OCI-LY3 (cell line): ENCODE data around the gene NUP88.

Experiments used
- EZH2phosphoT487 ChIP-seq: fragments of 200-600 bp; shearing (Covaris generic); IDR thresholded peaks from 2 replicates; pipeline ENCODE4 v1.6.1; 2018; ENCODE audit warnings: antibody characterized with exemption, mixed run types, low read depth
- TF ChIP-seq, protein P1 (sequence below): fragments of 200-600, 300-600 bp; sonication (generic); IDR thresholded peaks from 2 replicates; pipeline ENCODE4 v1.5.1; 2014; ENCODE audit warnings: antibody characterized with exemption, low read length, low read depth

DNA sequence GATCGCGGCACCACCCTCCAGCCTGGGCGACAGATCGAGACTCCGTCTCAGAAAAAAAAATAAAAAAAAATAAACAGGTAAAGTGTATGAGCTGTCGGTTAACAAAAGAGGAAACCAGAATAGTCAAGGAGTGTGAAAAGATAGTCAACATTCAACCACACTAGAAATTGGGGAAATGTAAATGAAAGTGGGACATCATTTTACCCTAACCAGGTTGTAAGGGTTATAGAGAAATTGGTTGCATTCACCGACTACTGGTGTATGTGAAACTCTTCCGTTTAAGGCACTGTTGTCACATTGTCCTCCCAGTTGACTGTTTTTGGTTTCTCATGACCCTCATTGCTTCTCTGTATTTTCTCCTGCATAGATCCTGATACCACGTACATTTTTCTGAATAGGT lies 74.5 kb downstream of the NUP88 start:
- TF ChIP-seq, protein P1, sequence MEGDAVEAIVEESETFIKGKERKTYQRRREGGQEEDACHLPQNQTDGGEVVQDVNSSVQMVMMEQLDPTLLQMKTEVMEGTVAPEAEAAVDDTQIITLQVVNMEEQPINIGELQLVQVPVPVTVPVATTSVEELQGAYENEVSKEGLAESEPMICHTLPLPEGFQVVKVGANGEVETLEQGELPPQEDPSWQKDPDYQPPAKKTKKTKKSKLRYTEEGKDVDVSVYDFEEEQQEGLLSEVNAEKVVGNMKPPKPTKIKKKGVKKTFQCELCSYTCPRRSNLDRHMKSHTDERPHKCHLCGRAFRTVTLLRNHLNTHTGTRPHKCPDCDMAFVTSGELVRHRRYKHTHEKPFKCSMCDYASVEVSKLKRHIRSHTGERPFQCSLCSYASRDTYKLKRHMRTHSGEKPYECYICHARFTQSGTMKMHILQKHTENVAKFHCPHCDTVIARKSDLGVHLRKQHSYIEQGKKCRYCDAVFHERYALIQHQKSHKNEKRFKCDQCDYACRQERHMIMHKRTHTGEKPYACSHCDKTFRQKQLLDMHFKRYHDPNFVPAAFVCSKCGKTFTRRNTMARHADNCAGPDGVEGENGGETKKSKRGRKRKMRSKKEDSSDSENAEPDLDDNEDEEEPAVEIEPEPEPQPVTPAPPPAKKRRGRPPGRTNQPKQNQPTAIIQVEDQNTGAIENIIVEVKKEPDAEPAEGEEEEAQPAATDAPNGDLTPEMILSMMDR: no peak
- TF ChIP-seq EZH2phosphoT487: no peak
